ENCODE data around the gene HECTD1. TPM values are rescaled to one million over a fixed set of nuclear protein-coding genes. Genes with fewer than 3 reads are reported as not detected.

Gene HECTD1
- total RNA-seq, 3 donors from 2014 or later (not counting 1 experiment from before 2014, with no cell fraction given), result 162 to 202 (median 179) TPM

DNA sequence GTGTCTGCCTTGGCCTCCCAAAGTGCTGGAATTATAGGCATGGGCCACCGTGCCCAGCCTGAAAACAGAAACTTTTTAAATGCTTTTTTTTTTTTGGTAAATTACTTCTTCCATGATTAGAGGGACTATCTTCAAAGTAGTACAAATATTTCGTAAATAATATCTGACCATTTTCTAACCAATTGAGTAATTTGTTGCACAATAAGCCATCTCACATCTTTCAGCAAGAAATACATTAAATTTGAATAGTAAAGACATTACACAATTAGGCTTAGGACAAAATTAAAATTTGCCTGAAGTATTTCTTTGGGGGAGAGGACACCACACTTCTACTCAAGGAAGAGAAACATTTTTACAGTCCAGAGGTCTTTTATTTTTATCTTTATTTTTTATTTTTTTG, 96.7 kb downstream of the HECTD1 start:
- Histone ChIP-seq H3K4me1 (ENCODE audit: control insufficient read depth, insufficient read depth, low read length) (no peaks in the 10 kb centered on the region), H3K27ac (ENCODE audit: low read length) (no peak overlapping the region), H3K9me3 (ENCODE audit: control insufficient read depth, insufficient read depth, low read length) (no peaks in the 10 kb centered on the region), H3K4me3 (ENCODE audit: low read length) (no peak overlapping the region), H3K27me3 (ENCODE audit: control insufficient read depth, insufficient read depth, low read length) (no peaks in the 10 kb centered on the region), H3K36me3 (ENCODE audit: control insufficient read depth, insufficient read depth, low read length) (peaks cover 88% of the 10 kb centered on the region)
- DNase-seq, result no peak
- ATAC-seq, result no peak
- no peaks in the 10 kb centered on the region for H3K9me3 Mint-ChIP-seq
- WGBS (ENCODE audit: insufficient coverage), result 88% methylated on average over 1 of the region's 2 CpGs
- no peak overlapping the region for H3K27ac Mint-ChIP-seq
- H3K4me1 Mint-ChIP-seq, result no peaks in the 10 kb centered on the region
- H3K4me3 Mint-ChIP-seq, result no peak overlapping the region
- TF ChIP-seq, protein P1, sequence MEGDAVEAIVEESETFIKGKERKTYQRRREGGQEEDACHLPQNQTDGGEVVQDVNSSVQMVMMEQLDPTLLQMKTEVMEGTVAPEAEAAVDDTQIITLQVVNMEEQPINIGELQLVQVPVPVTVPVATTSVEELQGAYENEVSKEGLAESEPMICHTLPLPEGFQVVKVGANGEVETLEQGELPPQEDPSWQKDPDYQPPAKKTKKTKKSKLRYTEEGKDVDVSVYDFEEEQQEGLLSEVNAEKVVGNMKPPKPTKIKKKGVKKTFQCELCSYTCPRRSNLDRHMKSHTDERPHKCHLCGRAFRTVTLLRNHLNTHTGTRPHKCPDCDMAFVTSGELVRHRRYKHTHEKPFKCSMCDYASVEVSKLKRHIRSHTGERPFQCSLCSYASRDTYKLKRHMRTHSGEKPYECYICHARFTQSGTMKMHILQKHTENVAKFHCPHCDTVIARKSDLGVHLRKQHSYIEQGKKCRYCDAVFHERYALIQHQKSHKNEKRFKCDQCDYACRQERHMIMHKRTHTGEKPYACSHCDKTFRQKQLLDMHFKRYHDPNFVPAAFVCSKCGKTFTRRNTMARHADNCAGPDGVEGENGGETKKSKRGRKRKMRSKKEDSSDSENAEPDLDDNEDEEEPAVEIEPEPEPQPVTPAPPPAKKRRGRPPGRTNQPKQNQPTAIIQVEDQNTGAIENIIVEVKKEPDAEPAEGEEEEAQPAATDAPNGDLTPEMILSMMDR (IDR thresholded peaks at IDR 0.05), result no peak
- no peaks in the 10 kb centered on the region for H3K27me3 Mint-ChIP-seq (ENCODE audit: low read depth in 2 of 2)
- peaks cover 3% of the 10 kb centered on the region for H3K36me3 Mint-ChIP-seq
- intact Hi-C loops (cut with micrococcal nuclease), result no loop called here

DNA sequence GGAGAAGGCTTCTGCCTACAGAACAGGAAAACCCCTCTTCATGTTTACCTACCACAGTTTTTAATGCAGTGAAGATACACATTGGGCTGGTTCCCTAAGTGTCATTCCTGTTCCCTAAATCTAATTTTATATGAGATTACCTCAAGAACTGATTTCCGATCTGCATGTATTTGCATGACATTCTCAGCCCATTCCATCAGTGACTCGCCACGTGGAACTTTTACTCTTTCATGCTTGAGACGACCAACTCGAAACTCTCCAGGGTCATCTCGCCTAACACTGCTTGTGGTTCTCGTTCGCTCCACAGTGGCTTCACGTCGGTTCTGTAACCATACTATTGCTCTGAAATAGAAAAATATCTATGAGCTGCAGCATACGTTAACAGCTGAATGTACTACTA, 98.3 kb downstream of the HECTD1 start:
- peaks cover 85% of the 10 kb centered on the region for H3K36me3 ChIP-seq (ENCODE audit: control insufficient read depth, insufficient read depth, low read length)
- H3K27ac Mint-ChIP-seq, result no peak overlapping the region
- H3K9me3 Mint-ChIP-seq, result no peaks in the 10 kb centered on the region
- H3K4me3 Mint-ChIP-seq, result no peak overlapping the region
- intact Hi-C loops (cut with micrococcal nuclease), result no loop called here
- DNase-seq (no peak), ATAC-seq (no peak)
- H3K27me3 Mint-ChIP-seq (ENCODE audit: low read depth in 2 of 2), result no peaks in the 10 kb centered on the region
- H3K4me1 Mint-ChIP-seq, result no peaks in the 10 kb centered on the region
- H3K36me3 Mint-ChIP-seq, result peaks cover 8% of the 10 kb centered on the region
- no peak overlapping the region for H3K4me3 ChIP-seq (ENCODE audit: low read length)
- H3K27me3 ChIP-seq (ENCODE audit: control insufficient read depth, insufficient read depth, low read length), result no peaks in the 10 kb centered on the region
- 95% methylated on average over 10 of the region's 11 CpGs for WGBS (ENCODE audit: insufficient coverage)
- no peak overlapping the region for H3K27ac ChIP-seq (ENCODE audit: low read length)
- no peaks in the 10 kb centered on the region for H3K4me1 ChIP-seq (ENCODE audit: control insufficient read depth, insufficient read depth, low read length)
- TF ChIP-seq, protein P1 (IDR thresholded peaks at IDR 0.05), result no peak
- no peaks in the 10 kb centered on the region for H3K9me3 ChIP-seq (ENCODE audit: control insufficient read depth, insufficient read depth, low read length)

DNA sequence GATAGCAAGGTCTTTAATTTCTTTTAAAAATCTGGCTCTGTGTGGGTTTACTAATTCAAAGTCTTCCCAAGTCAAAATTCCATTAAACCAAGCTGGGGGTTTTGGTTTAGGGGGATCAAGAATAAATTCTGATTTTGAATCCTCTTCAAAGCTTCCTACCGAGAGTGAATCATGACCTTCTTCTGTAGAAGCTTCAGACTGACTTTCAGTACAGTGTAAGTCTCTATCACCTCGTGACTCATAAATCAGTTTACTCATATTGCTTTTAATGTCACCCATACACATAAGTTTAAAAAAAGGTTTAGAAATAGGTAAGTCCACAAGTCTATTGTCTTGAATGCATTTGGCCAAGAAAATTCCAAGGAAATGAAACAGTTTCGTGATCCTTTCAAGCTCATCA, 100.8 kb downstream of the HECTD1 start:
- Histone ChIP-seq H3K4me3 (ENCODE audit: low read length) (no peak overlapping the region), H3K36me3 (ENCODE audit: control insufficient read depth, insufficient read depth, low read length) (peaks cover 82% of the 10 kb centered on the region), H3K27ac (ENCODE audit: low read length) (no peak overlapping the region), H3K27me3 (ENCODE audit: control insufficient read depth, insufficient read depth, low read length) (no peaks in the 10 kb centered on the region), H3K9me3 (ENCODE audit: control insufficient read depth, insufficient read depth, low read length) (no peaks in the 10 kb centered on the region), H3K4me1 (ENCODE audit: control insufficient read depth, insufficient read depth, low read length) (no peaks in the 10 kb centered on the region)
- ATAC-seq (no peak), DNase-seq (no peak)
- H3K9me3 Mint-ChIP-seq, result no peaks in the 10 kb centered on the region
- WGBS (ENCODE audit: insufficient coverage), result 95% methylated on average over 3 of the region's 3 CpGs
- H3K27ac Mint-ChIP-seq, result peak overlapping the region in 1 of 2 donors; percentile 48
- H3K36me3 Mint-ChIP-seq, result peaks cover 21% of the 10 kb centered on the region
- intact Hi-C loops (cut with micrococcal nuclease), result no loop called here
- H3K4me3 Mint-ChIP-seq, result no peak overlapping the region
- no peaks in the 10 kb centered on the region for H3K27me3 Mint-ChIP-seq (ENCODE audit: low read depth in 2 of 2)
- no peaks in the 10 kb centered on the region for H3K4me1 Mint-ChIP-seq
- TF ChIP-seq, protein P1 (IDR thresholded peaks at IDR 0.05), result no peak

DNA sequence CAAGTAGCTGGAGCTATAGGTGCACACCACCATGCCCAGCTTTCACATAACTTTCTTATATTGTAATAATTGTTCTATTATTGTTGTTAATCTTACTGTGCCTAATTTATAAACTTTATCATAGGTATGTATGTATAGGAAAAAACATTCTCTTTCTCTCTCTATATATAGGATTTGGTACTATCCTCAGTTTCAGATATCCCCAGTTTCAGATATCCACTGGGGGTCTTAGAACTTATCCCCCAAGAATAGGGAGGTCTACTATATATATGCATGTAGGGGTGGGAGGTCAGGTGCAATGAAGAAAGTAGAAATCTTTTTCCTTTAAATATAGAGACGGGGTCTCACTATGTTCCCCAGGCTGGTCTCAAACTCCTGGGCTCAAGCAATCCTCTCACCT, 110.5 kb downstream of the HECTD1 start:
- H3K4me3 Mint-ChIP-seq, result no peak overlapping the region
- intact Hi-C loops (cut with micrococcal nuclease), result no loop called here

More for the DNA sequence above, 110.5 kb downstream of the HECTD1 start:
- Histone ChIP-seq H3K27ac (ENCODE audit: low read length) (no peak overlapping the region), H3K36me3 (ENCODE audit: control insufficient read depth, insufficient read depth, low read length) (peaks cover 39% of the 10 kb centered on the region), H3K4me1 (ENCODE audit: control insufficient read depth, insufficient read depth, low read length) (no peaks in the 10 kb centered on the region), H3K4me3 (ENCODE audit: low read length) (no peak overlapping the region), H3K27me3 (ENCODE audit: control insufficient read depth, insufficient read depth, low read length) (no peaks in the 10 kb centered on the region), H3K9me3 (ENCODE audit: control insufficient read depth, insufficient read depth, low read length) (no peaks in the 10 kb centered on the region)
- Mint-ChIP-seq H3K9me3 (no peaks in the 10 kb centered on the region), H3K27me3 (ENCODE audit: low read depth in 2 of 2) (no peaks in the 10 kb centered on the region), H3K4me1 (peaks cover 0 to 6% of the 10 kb centered on the region in 2 donors), H3K27ac (no peak overlapping the region), H3K36me3 (peaks cover 18% of the 10 kb centered on the region)
- ATAC-seq, result no peak
- TF ChIP-seq, protein P1 (IDR thresholded peaks at IDR 0.05), result no peak
- WGBS (ENCODE audit: insufficient coverage), result no CpG with 5 or more reads among the region's 1 CpG
- DNase-seq, result no peak
